ENCODE data around the gene HEATR5A.

Gene HEATR5A

GRCh38 chr14:31346097-31346496 is 74.3 kb downstream of the HEATR5A start:
- no peak for TF ChIP-seq YY1 (IDR thresholded peaks at IDR 0.05; ENCODE audit: low read depth)
- no peak for TF ChIP-seq TEAD4 (IDR thresholded peaks at IDR 0.05)
- TF ChIP-seq RAD21 (IDR thresholded peaks at IDR 0.05; ENCODE audit: low read depth): no peak
- no peak for TF ChIP-seq USF1 (IDR thresholded peaks at IDR 0.05)
- TF ChIP-seq REST (IDR thresholded peaks at IDR 0.05; ENCODE audit: low read depth): no peak
- no peak for TF ChIP-seq EP300 (IDR thresholded peaks at IDR 0.05; ENCODE audit: borderline replicate concordance)
- no peak for TF ChIP-seq TAF1 (IDR thresholded peaks at IDR 0.05; ENCODE audit: low read depth)
- TF ChIP-seq CREB1 (IDR thresholded peaks at IDR 0.05; ENCODE audit: low read depth): no peak
- no peak for TF ChIP-seq FOXM1 (IDR thresholded peaks at IDR 0.05; ENCODE audit: borderline replicate concordance, low read depth)
- TF ChIP-seq EGR1 (IDR thresholded peaks at IDR 0.05): no peak
- no peak for TF ChIP-seq TCF12 (IDR thresholded peaks at IDR 0.05; ENCODE audit: low read depth)
- no peak for TF ChIP-seq ZBTB7A (IDR thresholded peaks at IDR 0.05; ENCODE audit: low read depth)
- TF ChIP-seq CEBPB (IDR thresholded peaks at IDR 0.05): no peak
- no peak for TF ChIP-seq NFIC (IDR thresholded peaks at IDR 0.05)
- no peak for TF ChIP-seq MAX (IDR thresholded peaks at IDR 0.05)

GRCh38 chr14:31341280-31341679 is 79.1 kb downstream of the HEATR5A start:
- TF ChIP-seq CEBPB (IDR thresholded peaks at IDR 0.05): peak; percentile 54; the same call in 1 of the 2 replicates
- no peak for TF ChIP-seq TEAD4 (IDR thresholded peaks at IDR 0.05)
- no peak for TF ChIP-seq EGR1 (IDR thresholded peaks at IDR 0.05)
- TF ChIP-seq USF1 (IDR thresholded peaks at IDR 0.05): no peak

- TF ChIP-seq NFIC (IDR thresholded peaks at IDR 0.05): no peak
- no peak for TF ChIP-seq CREB1 (IDR thresholded peaks at IDR 0.05; ENCODE audit: low read depth)
- no peak for TF ChIP-seq REST (IDR thresholded peaks at IDR 0.05; ENCODE audit: low read depth)
- no peak for TF ChIP-seq TEAD4 (IDR thresholded peaks at IDR 0.05)
Measured at GRCh38 chr14:31340297-31341063, 79.9 kb downstream of the HEATR5A start.

- TF ChIP-seq CREB1 (IDR thresholded peaks at IDR 0.05; ENCODE audit: low read depth) (no peak), REST (IDR thresholded peaks at IDR 0.05; ENCODE audit: low read depth) (no peak), ZBTB7A (IDR thresholded peaks at IDR 0.05; ENCODE audit: low read depth) (no peak), RAD21 (IDR thresholded peaks at IDR 0.05; ENCODE audit: low read depth) (no peak), TAF1 (IDR thresholded peaks at IDR 0.05; ENCODE audit: low read depth) (no peak), NFIC (IDR thresholded peaks at IDR 0.05) (no peak), MAX (IDR thresholded peaks at IDR 0.05) (no peak), FOXM1 (IDR thresholded peaks at IDR 0.05; ENCODE audit: borderline replicate concordance, low read depth) (no peak), EP300 (IDR thresholded peaks at IDR 0.05; ENCODE audit: borderline replicate concordance) (no peak), TCF12 (IDR thresholded peaks at IDR 0.05; ENCODE audit: low read depth) (no peak), EGR1 (IDR thresholded peaks at IDR 0.05) (no peak), YY1 (IDR thresholded peaks at IDR 0.05; ENCODE audit: low read depth) (no peak), TEAD4 (IDR thresholded peaks at IDR 0.05) (no peak), USF1 (IDR thresholded peaks at IDR 0.05) (no peak), CEBPB (IDR thresholded peaks at IDR 0.05) (no peak)
Measured at GRCh38 chr14:31339743-31340142, 80.6 kb downstream of the HEATR5A start.

Measured in Ishikawa (cell line).